Liver (tissue), 3 donors: ENCODE measurements around the gene PIK3R3.

ENCODE experiments used
- ATF3 ChIP-seq: IDR thresholded peaks from 2 replicates; pipeline ENCODE4 v1.6.1; 2016; ENCODE audit warnings: antibody characterized with exemption
- CTCF ChIP-seq: fragments of 150-350 bp; IDR thresholded peaks from 2 replicates; pipeline ENCODE4 v1.5.1; 2017; ENCODE audit warnings: improper control_type of control experiment, low read depth, low read length; ENCODE audit not compliant: missing input control
- EGR1 ChIP-seq, 2 donors: IDR thresholded peaks; 2 replicates each; pipeline ENCODE4 v1.6.1; 2016 to 2018; ENCODE audit warnings: antibody characterized with exemption in 2 of 2, low read depth in 2 of 2
- GABPA ChIP-seq, 2 donors: IDR thresholded peaks in 1 of 2; conservative IDR thresholded peaks in 1 of 2; 2 replicates each; pipeline ENCODE4 v1.6.1; 2016; ENCODE audit warnings: antibody characterized with exemption in 2 of 2, mild to moderate bottlenecking in 1 of 2, moderate library complexity in 1 of 2
- JUND ChIP-seq, 2 donors: IDR thresholded peaks; 2 replicates each; pipeline ENCODE4 v1.6.1; 2016; ENCODE audit warnings: antibody characterized with exemption in 2 of 2
- RAD21 ChIP-seq, 2 donors: IDR thresholded peaks; 2 replicates each; pipeline ENCODE4 v1.6.1; 2016; ENCODE audit warnings: antibody characterized with exemption in 2 of 2, mild to moderate bottlenecking in 2 of 2
- REST ChIP-seq: IDR thresholded peaks from 2 replicates; pipeline ENCODE4 v1.6.1; 2016; ENCODE audit warnings: antibody characterized with exemption, mild to moderate bottlenecking
- SP1 ChIP-seq: IDR thresholded peaks from 2 replicates; pipeline ENCODE4 v1.6.1; 2018; ENCODE audit warnings: antibody characterized with exemption, mild to moderate bottlenecking
- TAF1 ChIP-seq: conservative IDR thresholded peaks from 2 replicates; pipeline ENCODE4 v1.6.1; 2016; ENCODE audit warnings: antibody characterized with exemption, mild to moderate bottlenecking
- YY1 ChIP-seq: IDR thresholded peaks from 2 replicates; pipeline ENCODE4 v1.6.1; 2016; ENCODE audit warnings: antibody characterized with exemption, mild to moderate bottlenecking
- ZBTB33 ChIP-seq: IDR thresholded peaks from 2 replicates; pipeline ENCODE4 v1.6.1; 2016; ENCODE audit warnings: antibody characterized with exemption
- donor health status: healthy.
- donor health status: healthy.

- TF ChIP-seq CTCF (no peak), TAF1 (no peak), GABPA (IDR thresholded peaks at IDR 0.05 in 1 of 2, conservative IDR thresholded peaks at IDR 0.05 in 1 of 2) (no peak), REST (no peak), YY1 (no peak), ATF3 (no peak), ZBTB33 (no peak), RAD21 (IDR thresholded peaks at IDR 0.05) (no peak), JUND (IDR thresholded peaks at IDR 0.05) (no peak), EGR1 (IDR thresholded peaks at IDR 0.05; ENCODE audit: low read depth in 2 of 2) (no peak), SP1 (no peak)
These were observed 90.9 kb downstream of the PIK3R3 start for GRCh38 chr1:46041551-46041950.
